ENCODE measurements around the gene TMEM26. TPM values are rescaled to one million over a fixed set of nuclear protein-coding genes. Genes with fewer than 3 reads are reported as not detected.

TMEM26 gene
- total RNA-seq, 2 experiments from 2014 or later = not detected

GRCh38 chr10:61410353-61411070 lies 42.7 kb downstream of the TMEM26 start:
- Mint-ChIP-seq H3K4me3 (no peak overlapping the region), H3K36me3 (ENCODE audit: low read depth) (no peaks in the 10 kb centered on the region), H3K9me3 (no peaks in the 10 kb centered on the region), H3K27ac (no peak overlapping the region), H3K27me3 (peaks cover 1% of the 10 kb centered on the region), H3K4me1 (ENCODE audit: low read depth) (no peaks in the 10 kb centered on the region)
- TF ChIP-seq, protein P1, sequence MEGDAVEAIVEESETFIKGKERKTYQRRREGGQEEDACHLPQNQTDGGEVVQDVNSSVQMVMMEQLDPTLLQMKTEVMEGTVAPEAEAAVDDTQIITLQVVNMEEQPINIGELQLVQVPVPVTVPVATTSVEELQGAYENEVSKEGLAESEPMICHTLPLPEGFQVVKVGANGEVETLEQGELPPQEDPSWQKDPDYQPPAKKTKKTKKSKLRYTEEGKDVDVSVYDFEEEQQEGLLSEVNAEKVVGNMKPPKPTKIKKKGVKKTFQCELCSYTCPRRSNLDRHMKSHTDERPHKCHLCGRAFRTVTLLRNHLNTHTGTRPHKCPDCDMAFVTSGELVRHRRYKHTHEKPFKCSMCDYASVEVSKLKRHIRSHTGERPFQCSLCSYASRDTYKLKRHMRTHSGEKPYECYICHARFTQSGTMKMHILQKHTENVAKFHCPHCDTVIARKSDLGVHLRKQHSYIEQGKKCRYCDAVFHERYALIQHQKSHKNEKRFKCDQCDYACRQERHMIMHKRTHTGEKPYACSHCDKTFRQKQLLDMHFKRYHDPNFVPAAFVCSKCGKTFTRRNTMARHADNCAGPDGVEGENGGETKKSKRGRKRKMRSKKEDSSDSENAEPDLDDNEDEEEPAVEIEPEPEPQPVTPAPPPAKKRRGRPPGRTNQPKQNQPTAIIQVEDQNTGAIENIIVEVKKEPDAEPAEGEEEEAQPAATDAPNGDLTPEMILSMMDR (IDR thresholded peaks at IDR 0.05) = no peak
- ATAC-seq (no peak), DNase-seq (no peak)
- intact Hi-C loops (cut with micrococcal nuclease) = no loop called here
- ChIA-PET POLR2A (no interaction called here), CTCF (no interaction called here)

GRCh38 chr10:61409157-61409556 lies 44.0 kb downstream of the TMEM26 start:
- H3K4me1 Mint-ChIP-seq (ENCODE audit: low read depth) = no peaks in the 10 kb centered on the region
- peaks cover 1% of the 10 kb centered on the region for H3K27me3 Mint-ChIP-seq
- ATAC-seq (no peak), DNase-seq (no peak)
- ChIA-PET CTCF (no interaction called here), POLR2A (no interaction called here)
- H3K36me3 Mint-ChIP-seq (ENCODE audit: low read depth) = no peaks in the 10 kb centered on the region
- TF ChIP-seq, protein P1 (IDR thresholded peaks at IDR 0.05) = no peak
- H3K27ac Mint-ChIP-seq = no peak overlapping the region
- no peaks in the 10 kb centered on the region for H3K9me3 Mint-ChIP-seq
- intact Hi-C loops (cut with micrococcal nuclease) = no loop called here
- H3K4me3 Mint-ChIP-seq = no peak overlapping the region

- no peak for DNase-seq
- peaks cover 2% of the 10 kb centered on the region for H3K27me3 Mint-ChIP-seq
- no peak overlapping the region for H3K27ac Mint-ChIP-seq
- no peaks in the 10 kb centered on the region for H3K36me3 Mint-ChIP-seq (ENCODE audit: low read depth)
- H3K9me3 Mint-ChIP-seq = no peaks in the 10 kb centered on the region
- no peak for ATAC-seq
- ChIA-PET CTCF (no interaction called here), POLR2A (no interaction called here)
- H3K4me3 Mint-ChIP-seq = no peak overlapping the region
- intact Hi-C loops (cut with micrococcal nuclease) = no loop called here
- TF ChIP-seq, protein P1 (IDR thresholded peaks at IDR 0.05) = no peak
- no peaks in the 10 kb centered on the region for H3K4me1 Mint-ChIP-seq (ENCODE audit: low read depth)
Measured at GRCh38 chr10:61408105-61408504, 45.1 kb downstream of the TMEM26 start.

GRCh38 chr10:61406736-61407135 lies 46.4 kb downstream of the TMEM26 start:
- ATAC-seq (no peak), DNase-seq (no peak)
- Mint-ChIP-seq H3K36me3 (ENCODE audit: low read depth) (no peaks in the 10 kb centered on the region), H3K4me3 (no peak overlapping the region), H3K27ac (no peak overlapping the region), H3K4me1 (ENCODE audit: low read depth) (no peaks in the 10 kb centered on the region), H3K9me3 (no peaks in the 10 kb centered on the region), H3K27me3 (peaks cover 2% of the 10 kb centered on the region)
- intact Hi-C loops (cut with micrococcal nuclease) = no loop called here
- ChIA-PET POLR2A (no interaction called here), CTCF (no interaction called here)
- TF ChIP-seq, protein P1 (IDR thresholded peaks at IDR 0.05) = no peak

GRCh38 chr10:61406242-61406641 lies 46.9 kb downstream of the TMEM26 start:
- intact Hi-C loops (cut with micrococcal nuclease) = no loop called here
- H3K36me3 Mint-ChIP-seq (ENCODE audit: low read depth) = no peaks in the 10 kb centered on the region
- H3K9me3 Mint-ChIP-seq = no peaks in the 10 kb centered on the region
- no peak for ATAC-seq
- ChIA-PET CTCF (no interaction called here), POLR2A (no interaction called here)
- TF ChIP-seq, protein P1 (IDR thresholded peaks at IDR 0.05) = no peak
- no peak for DNase-seq
- no peak overlapping the region for H3K4me3 Mint-ChIP-seq
- peaks cover 2% of the 10 kb centered on the region for H3K27me3 Mint-ChIP-seq
- no peak overlapping the region for H3K27ac Mint-ChIP-seq
- H3K4me1 Mint-ChIP-seq (ENCODE audit: low read depth) = no peaks in the 10 kb centered on the region

Measured in activated CD8-positive, alpha-beta T cell treated with anti-CD3 and anti-CD28 coated beads for 36 hours (primary cell).